HG03280 (cell line): ENCODE data around the gene CCDC190.
"Not testable (repeated sequence)": the region's sequence is repeated elsewhere in the genome, so short reads cannot be mapped to it uniquely, and the experiment has no call there.

Experiments used
- ATAC-seq: cut with Tn5 transposase; IDR thresholded peaks from one replicate; pipeline ENCODE4 v1.9.1; 2021; ENCODE audit warnings: mild to moderate bottlenecking, moderate library complexity; ENCODE audit not compliant: unreplicated experiment

CCDC190 gene

DNA sequence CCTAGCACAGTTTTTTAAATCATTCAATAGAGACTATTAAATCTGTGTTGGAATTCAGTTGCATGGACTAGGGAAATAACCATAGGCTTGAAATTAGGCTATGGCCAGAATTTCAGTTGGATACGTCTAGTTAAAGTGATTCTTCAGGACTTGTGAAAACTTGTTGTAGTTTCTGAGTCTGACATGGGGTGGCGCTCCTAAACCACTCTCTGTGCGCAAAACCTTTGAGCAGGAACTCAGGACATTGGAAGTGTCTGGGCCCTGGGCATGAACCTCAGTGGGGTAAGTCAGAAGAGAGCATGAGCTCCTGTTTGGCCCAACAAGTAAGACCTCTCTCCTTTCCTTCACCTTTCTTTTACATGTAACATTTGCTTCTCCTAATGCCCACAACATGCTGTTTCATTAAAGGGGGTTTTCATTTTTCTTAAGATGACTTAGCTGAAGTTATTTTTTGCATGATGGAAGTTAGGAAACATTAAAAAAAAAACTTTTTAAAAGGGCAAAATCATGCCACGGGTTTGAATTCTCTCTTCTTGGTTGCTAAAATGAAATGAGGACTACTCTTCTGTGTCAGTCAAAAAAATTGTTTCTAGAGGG lies 17.1 kb upstream of the CCDC190 start:
- ATAC-seq = no peak

DNA sequence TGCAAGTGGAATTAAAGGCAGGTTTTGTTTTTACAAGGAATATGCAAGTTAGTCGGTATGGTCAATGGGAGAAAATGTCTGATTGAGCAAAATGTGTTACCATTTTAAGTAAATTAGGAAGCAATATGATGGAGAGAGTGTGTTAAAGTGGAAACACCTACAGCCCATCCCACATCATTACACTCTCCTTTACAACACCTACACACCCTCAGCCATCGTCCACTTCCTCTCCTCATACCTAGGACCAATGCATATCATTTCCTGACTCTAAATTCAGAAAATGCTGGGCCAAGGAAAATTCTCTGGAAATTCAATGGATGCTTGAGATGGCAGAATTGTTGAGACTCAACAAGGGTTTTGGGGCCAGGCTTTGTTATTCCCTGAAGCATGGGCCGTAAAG lies 16.4 kb upstream of the CCDC190 start:
- ATAC-seq = no peak

DNA sequence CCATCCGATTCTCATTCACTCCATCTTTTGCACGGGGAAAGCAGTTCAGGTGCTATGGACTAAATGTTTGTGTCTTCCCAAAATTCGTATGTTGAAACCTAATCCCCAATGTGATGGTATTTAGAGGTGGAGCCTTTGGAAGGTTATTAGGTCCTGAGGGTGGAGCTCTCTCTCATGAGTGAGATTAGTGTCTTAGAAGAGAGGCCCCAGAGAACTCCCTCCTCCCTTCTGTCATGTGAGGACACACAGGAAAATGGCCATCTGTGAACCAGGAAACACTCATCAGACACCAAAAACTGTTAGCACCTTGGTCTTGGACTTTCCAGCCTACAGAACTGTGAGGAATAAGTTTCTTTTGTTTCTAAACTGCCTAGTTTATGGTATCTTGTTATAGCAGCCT lies 15.8 kb upstream of the CCDC190 start:
- ATAC-seq = no peak

- no peak for ATAC-seq
Observed at GRCh38 chr1:162873671-162874666, 13.0 kb upstream of the CCDC190 start.

DNA sequence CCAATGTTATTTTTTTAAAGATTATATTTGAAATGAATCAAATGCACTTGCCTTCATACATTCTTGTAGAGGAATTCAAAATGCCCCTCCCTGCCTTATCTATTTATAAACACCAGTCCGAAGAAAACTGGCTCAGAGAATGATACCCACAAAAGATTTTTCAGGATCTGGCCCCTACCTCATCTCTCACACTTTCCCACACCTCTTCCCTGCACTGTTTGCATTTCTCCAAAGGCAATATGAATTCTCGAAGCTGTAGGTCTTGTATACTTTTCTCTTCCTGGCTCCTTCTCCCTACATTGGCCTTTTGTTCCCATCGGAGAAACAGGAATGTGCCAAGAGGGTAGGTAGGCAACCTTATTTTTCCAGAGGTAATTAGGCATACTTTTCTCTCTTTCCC lies 12.0 kb upstream of the CCDC190 start:
- ATAC-seq = no peak

- ATAC-seq = not testable (repeated sequence)
Observed at GRCh38 chr1:162871417-162871816, 10.4 kb upstream of the CCDC190 start.

DNA sequence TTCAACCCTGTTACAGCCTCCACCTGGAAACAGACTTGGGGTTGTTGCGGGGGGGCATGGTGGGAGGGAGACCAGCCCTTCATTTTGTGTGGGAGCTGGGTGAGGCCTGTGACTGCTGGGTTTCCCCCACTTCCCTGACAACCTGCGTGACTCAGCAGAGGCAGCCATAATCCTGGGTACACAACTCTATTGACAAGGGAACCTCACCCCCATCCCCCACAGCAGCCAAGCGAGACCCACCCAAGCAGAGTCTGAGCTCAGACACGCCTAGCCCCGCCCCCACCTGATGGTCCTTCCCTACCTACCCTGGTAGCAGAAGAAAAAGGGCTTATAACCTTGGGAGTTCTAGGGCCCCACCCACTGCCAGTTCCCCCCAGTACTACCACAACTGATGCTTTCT lies 8.0 kb upstream of the CCDC190 start:
- no peak for ATAC-seq

GRCh38 chr1:162861625-162862024 lies 650 bp upstream of the CCDC190 start:
- no peak for ATAC-seq

DNA sequence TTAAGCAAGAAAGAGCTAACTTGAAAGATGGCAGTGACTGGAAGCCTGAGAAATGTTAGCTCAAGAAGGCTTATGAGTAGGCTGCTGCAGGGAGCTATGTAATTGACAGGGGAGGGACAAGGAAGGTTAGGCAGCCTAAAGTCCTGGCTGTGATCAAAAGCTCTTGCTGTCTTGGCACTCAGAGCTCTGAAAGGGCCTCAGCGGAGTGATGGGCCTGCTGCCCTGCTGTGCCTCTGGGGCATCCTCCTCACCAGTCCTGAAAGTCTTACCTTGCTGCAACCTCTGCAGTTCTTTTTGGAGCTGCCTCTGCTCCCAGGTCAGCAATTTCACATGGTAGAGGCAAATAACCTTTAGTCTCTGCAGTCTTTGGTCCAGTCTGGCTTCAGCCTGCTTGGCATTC lies 1.8 kb downstream of the CCDC190 start:
- ATAC-seq = no peak

DNA sequence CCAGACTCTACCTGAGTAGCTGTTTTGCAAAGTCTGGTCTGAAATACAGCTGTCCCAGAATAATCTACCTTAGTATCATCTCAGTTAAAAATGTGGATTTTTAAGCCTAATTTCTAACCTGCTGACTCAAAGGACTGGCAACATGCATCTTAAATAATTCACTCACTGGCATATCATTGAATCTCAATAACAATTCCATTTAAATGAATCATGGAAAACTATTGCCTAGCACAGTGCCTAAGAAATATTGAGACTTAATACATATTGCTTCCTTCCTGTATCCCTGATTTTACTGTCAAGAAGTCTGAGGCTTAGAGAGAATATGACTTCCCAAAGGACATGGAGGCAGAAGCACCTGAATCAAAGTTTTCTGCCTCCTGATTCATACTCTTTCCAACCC lies 3.1 kb downstream of the CCDC190 start:
- ATAC-seq = no peak

GRCh38 chr1:162856260-162856659 lies 4.7 kb downstream of the CCDC190 start:
- no peak for ATAC-seq

DNA sequence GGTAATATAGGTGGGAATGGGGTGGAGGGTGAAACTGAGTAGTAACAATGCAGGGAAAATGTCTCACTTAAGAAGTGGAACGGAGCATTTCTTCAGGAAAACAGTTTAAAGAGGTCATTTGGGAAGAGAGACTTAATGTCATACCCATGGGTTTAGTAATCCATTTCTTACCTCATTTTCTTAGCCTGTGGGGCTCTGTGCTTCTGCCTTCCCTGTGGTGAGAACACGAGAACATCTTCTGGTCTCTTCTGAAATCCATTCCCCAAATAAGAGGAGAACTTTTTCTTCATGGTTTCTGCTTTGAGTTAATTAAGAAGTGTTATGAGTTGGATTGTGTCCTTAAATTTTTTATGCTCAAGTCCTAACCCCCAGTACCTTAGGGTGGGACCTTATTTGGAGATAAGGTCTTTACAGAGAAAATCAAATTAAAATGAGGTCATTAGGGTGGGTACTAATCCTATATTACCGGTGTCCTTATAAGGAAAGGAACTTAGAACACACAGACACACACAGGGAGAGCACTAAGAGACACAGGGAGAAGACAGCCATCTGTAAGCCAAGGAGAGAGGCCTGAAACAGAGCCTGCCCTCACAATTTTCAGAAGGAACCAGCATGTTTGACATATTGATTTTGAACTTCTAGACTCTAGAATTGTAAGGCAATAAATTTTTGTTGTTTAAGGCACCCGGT lies 5.4 kb downstream of the CCDC190 start:
- no peak for ATAC-seq

DNA sequence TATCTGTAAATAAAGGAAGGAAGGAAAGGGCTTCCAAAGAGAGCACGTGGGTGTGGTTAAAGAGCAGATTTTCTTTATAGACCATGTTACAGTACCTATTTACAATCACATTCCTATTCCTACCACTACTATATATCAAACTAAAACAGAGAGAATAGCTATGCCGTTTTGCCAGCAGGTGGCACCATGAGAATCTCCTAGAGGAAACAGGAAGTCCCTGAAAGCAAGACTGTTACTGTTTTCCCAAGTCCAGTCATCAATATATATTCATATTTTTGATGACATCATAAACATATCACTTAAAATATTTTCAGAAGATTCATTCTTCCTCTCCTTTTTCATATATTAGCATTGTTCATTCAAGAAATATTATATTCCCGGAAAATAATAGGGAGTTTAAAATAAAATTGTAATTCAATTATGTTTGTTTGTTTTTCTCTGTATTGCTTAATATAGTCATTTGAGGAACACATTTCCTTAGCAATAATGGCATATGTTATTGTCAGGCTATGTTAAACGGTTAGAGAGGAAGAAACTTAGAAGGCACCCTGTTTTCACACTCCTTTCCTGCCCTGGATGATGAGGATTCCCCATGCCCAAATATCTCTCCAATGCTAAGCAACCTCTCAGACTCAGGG lies 6.6 kb downstream of the CCDC190 start:
- ATAC-seq = peak; percentile 74

- ATAC-seq = no peak
Observed at GRCh38 chr1:162851341-162851740, 9.6 kb downstream of the CCDC190 start.

DNA sequence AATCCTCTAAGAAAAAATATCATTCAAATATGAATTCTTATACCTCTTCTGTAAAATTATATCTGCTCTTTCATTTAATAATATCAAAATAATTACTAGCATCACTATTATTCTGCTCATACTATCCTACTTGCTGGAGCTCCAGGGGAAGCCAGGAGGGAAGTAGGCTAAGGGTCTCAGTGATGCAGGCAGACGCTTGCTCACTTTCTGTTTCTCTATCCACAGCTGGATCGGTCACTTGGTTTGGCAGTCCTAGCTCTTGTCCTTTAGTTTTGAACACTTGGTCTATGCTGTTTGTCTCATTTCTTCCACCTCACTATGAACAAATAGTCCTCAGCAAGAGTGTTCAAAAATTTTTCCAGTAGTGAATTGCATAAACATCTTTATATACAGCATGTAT lies 11.3 kb downstream of the CCDC190 start:
- ATAC-seq = no peak

DNA sequence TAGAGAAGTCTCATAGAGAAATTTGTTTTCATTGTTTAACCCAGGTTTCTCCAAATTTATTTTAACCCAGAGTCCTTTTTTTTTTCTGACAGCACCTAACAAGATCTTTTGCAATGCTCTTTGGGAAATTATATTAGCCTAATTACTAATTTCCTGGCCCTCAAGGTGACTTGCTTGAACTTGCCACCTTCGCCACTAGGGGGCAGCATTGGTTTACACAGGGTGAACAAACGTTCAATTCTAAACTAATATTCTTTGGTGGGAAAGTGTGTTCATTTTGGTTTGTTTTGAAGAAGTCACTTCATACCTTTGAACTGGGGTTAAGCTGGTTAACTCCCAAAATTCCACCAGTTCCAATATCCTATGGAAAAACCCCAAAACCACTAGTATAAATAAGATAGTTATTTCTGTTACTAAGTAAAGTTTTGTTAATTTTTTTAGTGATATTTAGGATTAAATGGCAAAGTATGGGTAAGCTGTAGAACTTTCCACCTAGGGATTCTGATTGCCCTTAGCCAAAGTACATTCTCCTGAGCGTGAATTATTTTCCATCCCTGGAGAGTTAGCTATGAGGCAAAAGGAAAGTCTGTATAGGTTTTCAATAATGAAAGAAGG lies 13.0 kb downstream of the CCDC190 start:
- no peak for ATAC-seq

DNA sequence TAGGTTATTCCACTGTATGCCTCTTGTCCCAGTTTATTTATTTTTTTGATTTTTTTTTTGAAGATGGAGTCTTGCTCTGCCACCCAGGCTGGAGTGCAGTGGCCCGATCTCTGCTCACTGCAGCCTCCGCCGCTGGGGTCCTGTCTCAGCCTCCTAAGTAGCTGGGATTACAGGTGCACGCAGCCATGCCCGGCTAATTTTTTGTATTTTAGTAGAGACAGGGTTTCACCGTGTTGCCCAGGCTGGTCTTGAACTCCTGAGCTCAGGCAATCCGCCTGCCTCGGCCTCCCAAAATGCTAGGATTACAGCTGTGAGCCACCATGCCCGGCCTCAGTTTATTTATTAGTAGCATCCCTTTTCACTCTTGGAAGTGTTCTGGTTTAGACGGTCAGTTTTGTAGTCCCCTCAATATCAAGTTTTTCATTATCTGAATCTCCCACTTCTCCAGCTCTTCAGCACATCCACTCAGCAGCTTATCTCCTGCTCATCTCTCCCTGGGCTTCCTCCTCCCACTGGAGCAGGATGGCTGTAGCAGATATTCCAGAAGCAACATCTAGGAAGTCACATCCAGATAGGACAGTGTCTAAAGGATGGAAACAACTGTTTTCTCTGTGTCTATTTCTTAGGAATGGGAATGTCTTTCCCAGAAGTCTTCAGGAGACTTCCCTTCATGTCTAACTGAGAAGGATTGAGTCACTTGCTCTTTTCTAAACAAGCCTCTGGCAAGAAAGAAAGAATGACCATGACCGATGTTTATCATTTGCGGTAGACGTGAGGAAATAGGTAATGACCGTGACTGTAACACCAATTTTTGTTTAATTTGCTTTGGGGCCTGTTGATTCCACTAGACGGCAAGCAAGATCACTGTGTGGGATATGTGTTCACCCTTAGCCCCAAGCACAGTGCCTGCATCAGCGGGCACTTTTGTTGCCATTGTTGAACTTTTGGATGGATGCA lies 14.4 kb downstream of the CCDC190 start:
- no peak for ATAC-seq

DNA sequence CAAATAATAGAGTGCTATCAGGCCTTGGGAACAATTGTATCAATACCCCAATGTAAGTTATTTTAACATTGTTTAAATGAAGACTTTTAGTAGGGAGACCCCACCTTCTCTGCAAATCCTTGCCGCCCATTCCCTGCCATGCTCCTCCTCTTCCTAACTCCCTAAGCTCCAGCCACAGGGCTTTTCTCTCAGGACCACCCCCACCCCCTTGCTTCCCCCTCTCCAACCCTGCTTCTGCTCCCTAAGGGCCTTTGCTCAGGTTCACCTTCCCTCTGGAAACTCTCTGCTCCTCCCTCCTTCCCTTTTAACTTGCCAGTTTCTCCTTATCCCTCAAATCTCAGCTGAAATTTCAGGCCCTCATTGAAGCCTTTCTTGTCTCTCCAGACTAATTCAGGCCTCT lies 16.8 kb downstream of the CCDC190 start:
- ATAC-seq = no peak

GRCh38 chr1:162840250-162840839 lies 20.6 kb downstream of the CCDC190 start:
- no peak for ATAC-seq
